ENCODE results near the gene FRRS1.

FRRS1 gene

GRCh38 chr1:99764909-99765308 lies 1.5 kb downstream of the FRRS1 start:
- no peak for DNase-seq

- DNase-seq: no peak
Observed at GRCh38 chr1:99764439-99764838, 2.0 kb downstream of the FRRS1 start.

- no peak for DNase-seq
Observed at GRCh38 chr1:99763956-99764355, 2.5 kb downstream of the FRRS1 start.

- no peak for DNase-seq
Observed at GRCh38 chr1:99761774-99762173, 4.7 kb downstream of the FRRS1 start.

- DNase-seq: no peak
Observed at GRCh38 chr1:99759518-99760160, 6.8 kb downstream of the FRRS1 start.

- DNase-seq: peak in 1 of 2 donors; percentile 19
Observed at GRCh38 chr1:99758686-99759517, 7.5 kb downstream of the FRRS1 start.

GRCh38 chr1:99758073-99758511 lies 8.3 kb downstream of the FRRS1 start:
- peak in 1 of 2 donors; percentile 17 for DNase-seq

GRCh38 chr1:99756598-99756997 lies 9.8 kb downstream of the FRRS1 start:
- DNase-seq: no peak

- peak in 1 of 2 donors; percentile 21 for DNase-seq
Observed at GRCh38 chr1:99755664-99756063, 10.8 kb downstream of the FRRS1 start.

- no peak for DNase-seq
Observed at GRCh38 chr1:99754697-99755096, 11.7 kb downstream of the FRRS1 start.

GRCh38 chr1:99754055-99754626 lies 12.3 kb downstream of the FRRS1 start:
- DNase-seq: no peak

GRCh38 chr1:99751877-99752504 lies 14.4 kb downstream of the FRRS1 start:
- DNase-seq: no peak

- no peak for DNase-seq
Observed at GRCh38 chr1:99749504-99750347, 16.7 kb downstream of the FRRS1 start.

GRCh38 chr1:99748419-99748818 lies 18.0 kb downstream of the FRRS1 start:
- DNase-seq: no peak

GRCh38 chr1:99745684-99746083 lies 20.8 kb downstream of the FRRS1 start:
- DNase-seq: no peak

GRCh38 chr1:99745061-99745460 lies 21.4 kb downstream of the FRRS1 start:
- no peak for DNase-seq

GRCh38 chr1:99740141-99740540 lies 26.3 kb downstream of the FRRS1 start:
- no peak for DNase-seq

GRCh38 chr1:99738858-99739465 lies 27.5 kb downstream of the FRRS1 start:
- no peak for DNase-seq

GRCh38 chr1:99737016-99737415 lies 29.4 kb downstream of the FRRS1 start:
- no peak for DNase-seq

GRCh38 chr1:99735852-99736251 lies 30.6 kb downstream of the FRRS1 start:
- DNase-seq: no peak

- DNase-seq: no peak
Observed at GRCh38 chr1:99731384-99731783, 35.1 kb downstream of the FRRS1 start.

Measured in inflammatory macrophage treated with lipopolysaccharide for 1 hour (primary cell).